WTC11 (cell line): ENCODE results near the gene TMEM245. TPM values are rescaled to one million over a fixed set of nuclear protein-coding genes. Genes with fewer than 3 reads are reported as not detected.

Source experiments
- ATAC-seq: fragments of 200-7000 bp; cut with Tn5 transposase; 2 replicates; pipeline ENCODE4 v1.10.0; 2021; ENCODE audit warnings: mild to moderate bottlenecking, moderate library complexity
- CTCF ChIA-PET: fragments of 300-600 bp; sonication (Branson Sonifier 250); formaldehyde crosslinking; loops from one replicate; lab custom pipeline; 2021; ENCODE audit warnings: antibody characterized with exemption; lab: Charles Lee
- POLR2A ChIA-PET: fragments of 350-600 bp; sonication (Branson Sonifier 250); formaldehyde crosslinking; loops from one replicate; lab custom pipeline; 2021; ENCODE audit warnings: antibody characterized with exemption; lab: Charles Lee
- DNase-seq: peaks from one replicate; pipeline ENCODE4 v3.0.0; 2021; ENCODE audit warnings: low spot score
- H3K27ac Mint-ChIP-seq: 2 replicates; pipeline ENCODE4 v1.8.0; 2021; ENCODE audit warnings: mixed read lengths
- H3K27me3 Mint-ChIP-seq: 2 replicates; pipeline ENCODE4 v1.8.0; 2021; ENCODE audit warnings: low read depth, mild to moderate bottlenecking, moderate library complexity, mixed read lengths
- H3K36me3 Mint-ChIP-seq: 2 replicates; pipeline ENCODE4 v1.8.0; 2021; ENCODE audit warnings: mixed read lengths
- H3K4me1 Mint-ChIP-seq: 2 replicates; pipeline ENCODE4 v1.8.0; 2022; ENCODE audit warnings: mixed read lengths
- H3K4me3 Mint-ChIP-seq: 2 replicates; pipeline ENCODE4 v1.8.0; 2021; ENCODE audit warnings: mild to moderate bottlenecking, moderate library complexity, mixed read lengths
- H3K9me3 Mint-ChIP-seq: 2 replicates; pipeline ENCODE4 v1.8.0; 2021; ENCODE audit warnings: mixed read lengths
- AR ChIP-seq: fragments of 250-450 bp; sonication (Bioruptor Pico); IDR thresholded peaks from 2 replicates; pipeline ENCODE4 v1.9.0; 2021; ENCODE audit warnings: mild to moderate bottlenecking
- CBFB ChIP-seq: sonication (generic); formaldehyde crosslinking; IDR thresholded peaks from 2 replicates; pipeline ENCODE4 v1.8.1; 2022; ENCODE audit warnings: mild to moderate bottlenecking, low read depth, missing genetic modification reagents
- CDX4 ChIP-seq: fragments of 250-450 bp; sonication (Bioruptor Pico); IDR thresholded peaks from 2 replicates; pipeline ENCODE4 v1.9.0; 2021; ENCODE audit warnings: moderate library complexity, mild to moderate bottlenecking, inconsistent platforms, borderline replicate concordance
- CREM ChIP-seq: sonication (generic); formaldehyde crosslinking; IDR thresholded peaks from 2 replicates; pipeline ENCODE4 v1.8.1; 2022; ENCODE audit warnings: mild to moderate bottlenecking, missing genetic modification reagents, moderate library complexity
- EMX1 ChIP-seq: fragments of 250-450 bp; sonication (Bioruptor Pico); IDR thresholded peaks from 2 replicates; pipeline ENCODE4 v1.8.0; 2021; ENCODE audit warnings: mild to moderate bottlenecking
- FOXP1 ChIP-seq: sonication (generic); formaldehyde crosslinking; IDR thresholded peaks from 2 replicates; pipeline ENCODE4 v1.8.0; 2022; ENCODE audit warnings: missing genetic modification reagents, mild to moderate bottlenecking, moderate library complexity, borderline replicate concordance
- NFATC4 ChIP-seq: fragments of 250-450 bp; sonication (Bioruptor Pico); IDR thresholded peaks from 2 replicates; pipeline ENCODE4 v1.9.0; 2021; ENCODE audit warnings: mild to moderate bottlenecking
- NR3C1 ChIP-seq: sonication (generic); formaldehyde crosslinking; conservative IDR thresholded peaks from 2 replicates; pipeline ENCODE4 v1.8.1; 2023; ENCODE audit warnings: low read depth, mild to moderate bottlenecking, missing genetic modification reagents
- OVOL2 ChIP-seq: fragments of 250-450 bp; sonication (Bioruptor Pico); IDR thresholded peaks from 2 replicates; pipeline ENCODE4 v1.9.0; 2021; ENCODE audit warnings: mild to moderate bottlenecking, borderline replicate concordance
- RELA ChIP-seq: sonication (generic); formaldehyde crosslinking; IDR thresholded peaks from 2 replicates; pipeline ENCODE4 v1.8.1; 2022; ENCODE audit warnings: missing genetic modification reagents, mild to moderate bottlenecking, borderline replicate concordance
- RORB ChIP-seq: fragments of 250-450 bp; sonication (Bioruptor Pico); IDR thresholded peaks from 2 replicates; pipeline ENCODE4 v1.9.0; 2021; ENCODE audit warnings: mild to moderate bottlenecking
- TEAD1 ChIP-seq: sonication (generic); formaldehyde crosslinking; IDR thresholded peaks from 2 replicates; pipeline ENCODE4 v1.8.0; 2022; ENCODE audit warnings: mild to moderate bottlenecking, missing genetic modification reagents
- TEAD4 ChIP-seq: sonication (generic); formaldehyde crosslinking; IDR thresholded peaks from 2 replicates; pipeline ENCODE4 v1.8.0; 2022; ENCODE audit warnings: mild to moderate bottlenecking, missing genetic modification reagents
- ZNF138 ChIP-seq: sonication (generic); formaldehyde crosslinking; conservative IDR thresholded peaks from 2 replicates; pipeline ENCODE4 v1.8.1; 2022; ENCODE audit warnings: mild to moderate bottlenecking, moderate library complexity, missing genetic modification reagents
- ZNF423 ChIP-seq: fragments of 250-450 bp; sonication (Bioruptor Pico); IDR thresholded peaks from 2 replicates; pipeline ENCODE4 v2.1.2; 2022; ENCODE audit warnings: mild to moderate bottlenecking, moderate library complexity
- ZNF671 ChIP-seq: fragments of 250-450 bp; sonication (Bioruptor Pico); IDR thresholded peaks from 2 replicates; pipeline ENCODE4 v1.8.0; 2021; ENCODE audit warnings: mild to moderate bottlenecking
- ZSCAN18 ChIP-seq: fragments of 250-450 bp; sonication (Bioruptor Pico); IDR thresholded peaks from 2 replicates; pipeline ENCODE4 v2.1.2; 2022; ENCODE audit warnings: mild to moderate bottlenecking, moderate library complexity
- total RNA-seq: library from RNA; stranded (reverse); gene quantifications from 3 replicates; pipeline ENCODE4 v1.2.3, GENCODE V29; 2021
- TF ChIP-seq, protein P1 (sequence below): sonication (generic); formaldehyde crosslinking; conservative IDR thresholded peaks from 2 replicates; pipeline ENCODE4 v1.8.1; 2023; ENCODE audit warnings: mild to moderate bottlenecking, low read depth, missing genetic modification reagents, moderate library complexity
- TF ChIP-seq, protein P2 (sequence below): sonication (generic); formaldehyde crosslinking; IDR thresholded peaks from 2 replicates; pipeline ENCODE4 v1.8.0; 2022; ENCODE audit warnings: missing genetic modification reagents

The TMEM245 gene
- total RNA-seq, 1 experiment from 2014 or later: 40.8 TPM

- H3K27ac Mint-ChIP-seq: no peak overlapping the region
- peaks cover 57% of the 10 kb centered on the region for H3K36me3 Mint-ChIP-seq
- POLR2A ChIA-PET: no interaction called here
- TF ChIP-seq NFATC4: no peak
- TF ChIP-seq RORB (CRISPR knock-in tag): no peak
- TF ChIP-seq NR3C1 (CRISPR knock-in tag): no peak
- TF ChIP-seq, all 79 proteins: peak for 0
- CTCF ChIA-PET: no interaction called here
- H3K27me3 Mint-ChIP-seq: no peaks in the 10 kb centered on the region
- no peak overlapping the region for H3K4me3 Mint-ChIP-seq
- H3K4me1 Mint-ChIP-seq: peaks cover 3% of the 10 kb centered on the region; the same call in 1 of the 2 replicates
- DNase-seq (no peak), ATAC-seq (no peak)
- H3K9me3 Mint-ChIP-seq: no peaks in the 10 kb centered on the region
Measured at GRCh38 chr9:109088221-109088620, 31.5 kb downstream of the TMEM245 start.

- H3K36me3 Mint-ChIP-seq: peaks cover 54% of the 10 kb centered on the region
- ATAC-seq (no peak), DNase-seq (no peak)
- TF ChIP-seq NR3C1 (CRISPR knock-in tag) (no peak), EMX1 (CRISPR knock-in tag) (no peak)
- no peaks in the 10 kb centered on the region for H3K9me3 Mint-ChIP-seq
- H3K27ac Mint-ChIP-seq: no peak overlapping the region
- CTCF ChIA-PET: no interaction called here
- H3K27me3 Mint-ChIP-seq: no peaks in the 10 kb centered on the region
- POLR2A ChIA-PET: no interaction called here
- H3K4me3 Mint-ChIP-seq: no peak overlapping the region
- peaks cover 1% of the 10 kb centered on the region; the same call in 1 of the 2 replicates for H3K4me1 Mint-ChIP-seq
Measured at GRCh38 chr9:109087795-109088194, 32.0 kb downstream of the TMEM245 start.

DNA sequence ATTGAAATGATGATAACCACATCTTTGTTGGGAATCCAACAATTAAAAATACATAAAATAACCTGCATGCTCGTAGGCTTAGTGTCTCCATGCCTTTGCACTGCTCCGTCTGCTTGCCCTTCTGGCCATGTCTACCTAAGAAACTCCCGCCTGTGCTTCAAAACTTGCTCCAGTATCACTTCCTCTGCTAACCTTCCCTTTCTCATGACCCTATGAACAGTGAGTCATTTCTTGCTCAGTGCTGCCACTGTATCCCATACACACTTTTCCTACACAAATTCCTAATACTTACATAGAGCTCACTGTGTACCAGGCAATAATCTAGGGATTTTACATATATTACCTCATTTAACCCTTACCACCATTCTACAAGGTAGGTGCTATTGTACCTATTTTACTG, 33.5 kb downstream of the TMEM245 start:
- H3K27ac Mint-ChIP-seq: 0 out of 2 replicates have a peak overlapping the region, but pooled peaks have one; percentile 26
- H3K4me1 Mint-ChIP-seq: no peaks in the 10 kb centered on the region
- CTCF ChIA-PET: no interaction called here
- POLR2A ChIA-PET: no interaction called here
- peaks cover 44% of the 10 kb centered on the region for H3K36me3 Mint-ChIP-seq
- H3K4me3 Mint-ChIP-seq: no peak overlapping the region
- DNase-seq (no peak), ATAC-seq (no peak)
- H3K27me3 Mint-ChIP-seq: no peaks in the 10 kb centered on the region
- H3K9me3 Mint-ChIP-seq: no peaks in the 10 kb centered on the region
- TF ChIP-seq ZNF138 (CRISPR knock-in tag): no peak
- no peak for TF ChIP-seq AR (CRISPR knock-in tag)
- no peak for TF ChIP-seq CDX4 (CRISPR knock-in tag)
- no peak for TF ChIP-seq CREM (CRISPR knock-in tag)
- TF ChIP-seq TEAD4: no peak
- TF ChIP-seq RELA (CRISPR knock-in tag): no peak
- TF ChIP-seq FOXP1: no peak
- TF ChIP-seq ZNF423 (CRISPR knock-in tag): no peak
- TF ChIP-seq OVOL2: no peak
- TF ChIP-seq, protein P1, sequence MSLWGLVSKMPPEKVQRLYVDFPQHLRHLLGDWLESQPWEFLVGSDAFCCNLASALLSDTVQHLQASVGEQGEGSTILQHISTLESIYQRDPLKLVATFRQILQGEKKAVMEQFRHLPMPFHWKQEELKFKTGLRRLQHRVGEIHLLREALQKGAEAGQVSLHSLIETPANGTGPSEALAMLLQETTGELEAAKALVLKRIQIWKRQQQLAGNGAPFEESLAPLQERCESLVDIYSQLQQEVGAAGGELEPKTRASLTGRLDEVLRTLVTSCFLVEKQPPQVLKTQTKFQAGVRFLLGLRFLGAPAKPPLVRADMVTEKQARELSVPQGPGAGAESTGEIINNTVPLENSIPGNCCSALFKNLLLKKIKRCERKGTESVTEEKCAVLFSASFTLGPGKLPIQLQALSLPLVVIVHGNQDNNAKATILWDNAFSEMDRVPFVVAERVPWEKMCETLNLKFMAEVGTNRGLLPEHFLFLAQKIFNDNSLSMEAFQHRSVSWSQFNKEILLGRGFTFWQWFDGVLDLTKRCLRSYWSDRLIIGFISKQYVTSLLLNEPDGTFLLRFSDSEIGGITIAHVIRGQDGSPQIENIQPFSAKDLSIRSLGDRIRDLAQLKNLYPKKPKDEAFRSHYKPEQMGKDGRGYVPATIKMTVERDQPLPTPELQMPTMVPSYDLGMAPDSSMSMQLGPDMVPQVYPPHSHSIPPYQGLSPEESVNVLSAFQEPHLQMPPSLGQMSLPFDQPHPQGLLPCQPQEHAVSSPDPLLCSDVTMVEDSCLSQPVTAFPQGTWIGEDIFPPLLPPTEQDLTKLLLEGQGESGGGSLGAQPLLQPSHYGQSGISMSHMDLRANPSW (CRISPR knock-in tag): no peak
- no peak for TF ChIP-seq ZNF671 (CRISPR knock-in tag)
- no peak for TF ChIP-seq ZSCAN18 (CRISPR knock-in tag)
- TF ChIP-seq TEAD1: no peak
- TF ChIP-seq, protein P2, sequence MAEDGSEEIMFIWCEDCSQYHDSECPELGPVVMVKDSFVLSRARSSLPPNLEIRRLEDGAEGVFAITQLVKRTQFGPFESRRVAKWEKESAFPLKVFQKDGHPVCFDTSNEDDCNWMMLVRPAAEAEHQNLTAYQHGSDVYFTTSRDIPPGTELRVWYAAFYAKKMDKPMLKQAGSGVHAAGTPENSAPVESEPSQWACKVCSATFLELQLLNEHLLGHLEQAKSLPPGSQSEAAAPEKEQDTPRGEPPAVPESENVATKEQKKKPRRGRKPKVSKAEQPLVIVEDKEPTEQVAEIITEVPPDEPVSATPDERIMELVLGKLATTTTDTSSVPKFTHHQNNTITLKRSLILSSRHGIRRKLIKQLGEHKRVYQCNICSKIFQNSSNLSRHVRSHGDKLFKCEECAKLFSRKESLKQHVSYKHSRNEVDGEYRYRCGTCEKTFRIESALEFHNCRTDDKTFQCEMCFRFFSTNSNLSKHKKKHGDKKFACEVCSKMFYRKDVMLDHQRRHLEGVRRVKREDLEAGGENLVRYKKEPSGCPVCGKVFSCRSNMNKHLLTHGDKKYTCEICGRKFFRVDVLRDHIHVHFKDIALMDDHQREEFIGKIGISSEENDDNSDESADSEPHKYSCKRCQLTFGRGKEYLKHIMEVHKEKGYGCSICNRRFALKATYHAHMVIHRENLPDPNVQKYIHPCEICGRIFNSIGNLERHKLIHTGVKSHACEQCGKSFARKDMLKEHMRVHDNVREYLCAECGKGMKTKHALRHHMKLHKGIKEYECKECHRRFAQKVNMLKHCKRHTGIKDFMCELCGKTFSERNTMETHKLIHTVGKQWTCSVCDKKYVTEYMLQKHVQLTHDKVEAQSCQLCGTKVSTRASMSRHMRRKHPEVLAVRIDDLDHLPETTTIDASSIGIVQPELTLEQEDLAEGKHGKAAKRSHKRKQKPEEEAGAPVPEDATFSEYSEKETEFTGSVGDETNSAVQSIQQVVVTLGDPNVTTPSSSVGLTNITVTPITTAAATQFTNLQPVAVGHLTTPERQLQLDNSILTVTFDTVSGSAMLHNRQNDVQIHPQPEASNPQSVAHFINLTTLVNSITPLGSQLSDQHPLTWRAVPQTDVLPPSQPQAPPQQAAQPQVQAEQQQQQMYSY: no peak
- no peak for TF ChIP-seq CBFB (CRISPR knock-in tag)
- TF ChIP-seq RORB (CRISPR knock-in tag): no peak
